Measurements from ENCODE around the gene TMEM101.

DNA sequence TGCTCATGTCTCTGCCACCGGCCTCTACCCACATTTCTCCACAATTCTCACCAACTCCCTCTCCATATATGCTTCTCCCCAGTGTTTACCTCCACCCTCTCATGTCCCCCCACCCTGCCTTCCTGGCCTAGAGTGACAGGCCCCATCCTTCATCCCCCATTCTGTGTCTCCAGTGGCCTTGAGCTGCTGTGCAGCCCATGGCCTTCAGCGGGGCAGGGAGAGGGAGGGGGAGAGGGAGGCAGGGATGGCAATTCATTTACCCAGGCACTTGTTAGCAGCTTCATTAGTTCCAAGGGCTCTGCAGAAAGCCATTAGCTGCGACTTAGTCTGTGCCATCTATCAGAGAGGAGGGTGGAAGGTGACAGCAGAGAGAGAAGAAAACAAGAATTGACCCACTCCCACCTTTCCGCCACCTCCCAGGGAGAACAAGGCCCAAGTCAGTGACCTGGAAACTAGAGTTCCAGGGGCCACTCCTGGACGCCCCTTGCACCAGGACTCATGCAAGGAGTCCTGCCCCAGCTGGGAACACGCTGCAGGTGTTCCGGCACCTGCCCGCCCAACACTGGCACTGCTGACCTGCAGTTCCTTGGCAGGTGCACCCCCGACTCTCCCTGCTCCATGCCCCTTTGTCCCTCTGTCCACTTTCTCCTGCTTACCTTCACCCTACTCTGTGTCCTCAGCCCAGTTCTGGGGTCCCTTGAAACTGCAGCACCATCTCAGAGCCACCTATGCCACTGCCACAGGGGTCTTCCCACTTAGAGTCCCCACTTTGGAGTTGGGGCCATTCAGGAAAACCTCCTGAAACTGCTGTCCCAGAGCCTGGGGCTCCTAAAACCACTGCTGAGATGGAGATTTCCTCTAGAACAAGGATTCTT lies 37.6 kb downstream of the TMEM101 start:
- TF ChIP-seq, protein P1, sequence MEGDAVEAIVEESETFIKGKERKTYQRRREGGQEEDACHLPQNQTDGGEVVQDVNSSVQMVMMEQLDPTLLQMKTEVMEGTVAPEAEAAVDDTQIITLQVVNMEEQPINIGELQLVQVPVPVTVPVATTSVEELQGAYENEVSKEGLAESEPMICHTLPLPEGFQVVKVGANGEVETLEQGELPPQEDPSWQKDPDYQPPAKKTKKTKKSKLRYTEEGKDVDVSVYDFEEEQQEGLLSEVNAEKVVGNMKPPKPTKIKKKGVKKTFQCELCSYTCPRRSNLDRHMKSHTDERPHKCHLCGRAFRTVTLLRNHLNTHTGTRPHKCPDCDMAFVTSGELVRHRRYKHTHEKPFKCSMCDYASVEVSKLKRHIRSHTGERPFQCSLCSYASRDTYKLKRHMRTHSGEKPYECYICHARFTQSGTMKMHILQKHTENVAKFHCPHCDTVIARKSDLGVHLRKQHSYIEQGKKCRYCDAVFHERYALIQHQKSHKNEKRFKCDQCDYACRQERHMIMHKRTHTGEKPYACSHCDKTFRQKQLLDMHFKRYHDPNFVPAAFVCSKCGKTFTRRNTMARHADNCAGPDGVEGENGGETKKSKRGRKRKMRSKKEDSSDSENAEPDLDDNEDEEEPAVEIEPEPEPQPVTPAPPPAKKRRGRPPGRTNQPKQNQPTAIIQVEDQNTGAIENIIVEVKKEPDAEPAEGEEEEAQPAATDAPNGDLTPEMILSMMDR (IDR thresholded peaks at IDR 0.05) = no peak
- no peak for TF ChIP-seq POLR2AphosphoS5 (IDR thresholded peaks at IDR 0.05)

All from breast epithelium (tissue), 3 donors.